Stimulated activated naive CD4-positive, alpha-beta T cell treated with Interleukin-2 at 50 U/mL for 16 hours (primary cell): ENCODE measurements around the gene MLXIPL.
"Not testable (repeated sequence)": the region's sequence is repeated elsewhere in the genome, so short reads cannot be mapped to it uniquely, and the experiment has no call there.

Experiments
- DNase-seq: peaks from one replicate; lab custom pipeline; 2025; lab: John Stamatoyannopoulos, UW

Gene MLXIPL

GRCh38 chr7:73644688-73645286 lies 20.5 kb upstream of the MLXIPL start:
- no peak for DNase-seq

- no peak for DNase-seq
These were observed 18.5 kb upstream of the MLXIPL start for GRCh38 chr7:73642834-73643233.

- no peak for DNase-seq
These were observed 14.6 kb upstream of the MLXIPL start for GRCh38 chr7:73638911-73639310.

- DNase-seq = no peak
These were observed 11.3 kb upstream of the MLXIPL start for GRCh38 chr7:73635428-73636200.

- DNase-seq = no peak
These were observed 9.5 kb upstream of the MLXIPL start for GRCh38 chr7:73633844-73634243.

- no peak for DNase-seq
These were observed 9.0 kb upstream of the MLXIPL start for GRCh38 chr7:73633323-73633722.

- no peak for DNase-seq
These were observed 7.2 kb upstream of the MLXIPL start for GRCh38 chr7:73631558-73631957.

GRCh38 chr7:73628504-73628903 lies 4.2 kb upstream of the MLXIPL start:
- DNase-seq = no peak

- no peak for DNase-seq
These were observed 2.5 kb upstream of the MLXIPL start for GRCh38 chr7:73626814-73627213.

- DNase-seq = no peak
These were observed 954 bp upstream of the MLXIPL start for GRCh38 chr7:73625276-73625675.

- DNase-seq = no peak
These were observed 313 bp upstream of the MLXIPL start for GRCh38 chr7:73624669-73625001.

GRCh38 chr7:73622909-73623797 lies 1.2 kb downstream of the MLXIPL start:
- DNase-seq = no peak

GRCh38 chr7:73622527-73622908 lies 1.8 kb downstream of the MLXIPL start:
- no peak for DNase-seq

GRCh38 chr7:73621168-73622063 lies 2.9 kb downstream of the MLXIPL start:
- no peak for DNase-seq

GRCh38 chr7:73619394-73619793 lies 4.9 kb downstream of the MLXIPL start:
- not testable (repeated sequence) for DNase-seq

- DNase-seq = no peak
These were observed 5.8 kb downstream of the MLXIPL start for GRCh38 chr7:73618538-73618937.

- DNase-seq = not testable (repeated sequence)
These were observed 6.8 kb downstream of the MLXIPL start for GRCh38 chr7:73617520-73617919.

- no peak for DNase-seq
These were observed 8.4 kb downstream of the MLXIPL start for GRCh38 chr7:73615886-73616285.

- DNase-seq = not testable (repeated sequence)
These were observed 9.4 kb downstream of the MLXIPL start for GRCh38 chr7:73614937-73615336.

GRCh38 chr7:73613954-73614735 lies 10.2 kb downstream of the MLXIPL start:
- no peak for DNase-seq
